Activated CD4-positive, alpha-beta memory T cell treated with anti-CD3 and anti-CD28 coated beads, Interleukin-2, amount 10 ng/mL, durations not matched to agents 7 days and 5 days (primary cell): ENCODE measurements around the gene UBC. TPM values are rescaled to one million over a fixed set of nuclear protein-coding genes. Genes with fewer than 3 reads are reported as not detected.

Experiments used
- CTCF ChIA-PET: fragments of 350-600 bp; sonication (Branson Sonifier 250); formaldehyde crosslinking; loops from one replicate; lab custom pipeline; 2021; ENCODE audit warnings: antibody characterized with exemption, inconsistent platforms; lab: Charles Lee
- POLR2A ChIA-PET: fragments of 350-600 bp; sonication (Branson Sonifier 250); formaldehyde crosslinking; loops from one replicate; lab custom pipeline; 2021; ENCODE audit warnings: antibody characterized with exemption; lab: Charles Lee
- DNase-seq: peaks from one replicate; pipeline ENCODE4 v3.0.0-alpha.2; 2020
- H3K27ac Mint-ChIP-seq: one replicate; pipeline ENCODE4 v1.8.0; 2021; ENCODE audit warnings: mild to moderate bottlenecking, mixed read lengths
- H3K27me3 Mint-ChIP-seq: one replicate; pipeline ENCODE4 v1.8.0; 2021; ENCODE audit warnings: mixed read lengths
- H3K36me3 Mint-ChIP-seq: one replicate; pipeline ENCODE4 v1.8.0; 2021; ENCODE audit warnings: low read depth, mixed read lengths
- H3K4me1 Mint-ChIP-seq: one replicate; pipeline ENCODE4 v1.8.0; 2021; ENCODE audit warnings: mixed read lengths
- H3K4me3 Mint-ChIP-seq: one replicate; pipeline ENCODE4 v1.8.0; 2021; ENCODE audit warnings: mild to moderate bottlenecking, mixed read lengths
- H3K9me3 Mint-ChIP-seq: one replicate; pipeline ENCODE4 v1.8.0; 2021; ENCODE audit warnings: mixed read lengths
- total RNA-seq, 2 experiments: library from RNA; stranded (reverse); gene quantifications; one replicate each; pipeline ENCODE4 v1.2.3, GENCODE V29; 2021

The UBC gene
- total RNA-seq, 2 experiments from 2014 or later: 1,545 to 1,580 TPM

- peaks cover 20% of the 10 kb centered on the region for H3K4me1 Mint-ChIP-seq
- H3K36me3 Mint-ChIP-seq: no peaks in the 10 kb centered on the region
- H3K9me3 Mint-ChIP-seq: no peaks in the 10 kb centered on the region
- ChIA-PET CTCF (interaction anchor here (0.7 kb wide), 1 partner anchor 93 kb away, joined by 3 read pairs; no protein-coding TSS in a partner anchor), POLR2A (no interaction called here)
- peaks cover 14% of the 10 kb centered on the region for H3K27me3 Mint-ChIP-seq
- peak overlapping the region; percentile 41 for H3K27ac Mint-ChIP-seq
- H3K4me3 Mint-ChIP-seq: peak overlapping the region; percentile 38
- DNase-seq: no peak
Measured at GRCh38 chr12:124864326-124864752, 50.1 kb downstream of the UBC start.

- CTCF ChIA-PET: no interaction called here
- no peaks in the 10 kb centered on the region for H3K36me3 Mint-ChIP-seq
- no peaks in the 10 kb centered on the region for H3K9me3 Mint-ChIP-seq
- POLR2A ChIA-PET: no interaction called here
- H3K4me3 Mint-ChIP-seq: peak within 1 kb of the TSS; percentile 65
- H3K4me1 Mint-ChIP-seq: peaks cover 20% of the 10 kb centered on the region
- DNase-seq: peak; percentile 83
- H3K27ac Mint-ChIP-seq: peak within 1 kb of the TSS; percentile 41
- H3K27me3 Mint-ChIP-seq: peaks cover 7% of the 10 kb centered on the region
Measured at GRCh38 chr12:124863416-124864325, 50.8 kb downstream of the UBC start, which contains the start of gene SCARB1. Gene SCARB1 (minus strand): TSS chr12:124863864. CDS start chr12:124863720, 144 bp downstream.

- Mint-ChIP-seq H3K4me1 (peaks cover 20% of the 10 kb centered on the region), H3K4me3 (peak overlapping the region; percentile 65), H3K36me3 (no peaks in the 10 kb centered on the region), H3K9me3 (no peaks in the 10 kb centered on the region), H3K27me3 (peaks cover 3% of the 10 kb centered on the region), H3K27ac (no peak overlapping the region)
- DNase-seq: peak; percentile 22
- ChIA-PET CTCF (no interaction called here), POLR2A (interaction anchor here (1.1 kb wide), 1 partner anchor 53 kb away, joined by 3 read pairs; no protein-coding TSS in a partner anchor)
Measured at GRCh38 chr12:124862768-124863415, 51.6 kb downstream of the UBC start.

GRCh38 chr12:124861898-124862676 lies 52.4 kb downstream of the UBC start:
- peaks cover 20% of the 10 kb centered on the region for H3K4me1 Mint-ChIP-seq
- POLR2A ChIA-PET: interaction anchor here (1.1 to 1.4 kb wide), 2 partner anchors 9 to 54 kb away, joined by 3 read pairs; no protein-coding TSS in a partner anchor
- H3K9me3 Mint-ChIP-seq: no peaks in the 10 kb centered on the region
- H3K27ac Mint-ChIP-seq: no peak overlapping the region
- CTCF ChIA-PET: no interaction called here
- H3K4me3 Mint-ChIP-seq: peak overlapping the region; percentile 65
- DNase-seq: no peak
- H3K27me3 Mint-ChIP-seq: peaks cover 3% of the 10 kb centered on the region
- H3K36me3 Mint-ChIP-seq: no peaks in the 10 kb centered on the region

Other genes starting within 250 kb of the UBC start
- 1 to 10 TPM; 4.3 to 5.8 TPM for gene SCARB1, start 50.8 kb downstream of the UBC start, total RNA-seq
- gene DHX37, start 74.5 kb upstream of the UBC start, total RNA-seq: 10 to 100 TPM; 19.4 to 22.4 TPM
- 10 to 100 TPM; 22.5 to 22.7 TPM for gene BRI3BP, start 79.0 kb upstream of the UBC start, total RNA-seq
- 10 to 100 TPM; 17.1 to 17.2 TPM for gene AACS, start 150.8 kb upstream of the UBC start, total RNA-seq